HAP-1 (cell line): ENCODE results near the gene ADISSP.

ENCODE experiments used
- DNase-seq, 2 experiments: peaks; one replicate each; pipeline ENCODE4 v3.0.0-alpha.2; 2016 to 2020; ENCODE audit warnings: low spot score in 2 of 2
- H3K27me3 ChIP-seq: fragments of 250-450 bp; sonication (Bioruptor Pico); 2 replicates; pipeline ENCODE4 v1.5.1; 2020; ENCODE audit warnings: low read depth, mild to moderate bottlenecking, moderate library complexity
- H3K36me3 ChIP-seq: fragments of 250-450 bp; sonication (Bioruptor Pico); replicated peaks from 2 replicates; pipeline ENCODE4 v1.5.1; 2020; ENCODE audit warnings: mild to moderate bottlenecking
- H3K4me1 ChIP-seq: fragments of 250-450 bp; sonication (Bioruptor Pico); 2 replicates; pipeline ENCODE4 v1.5.1; 2020; ENCODE audit warnings: mild to moderate bottlenecking
- H3K4me3 ChIP-seq: fragments of 250-450 bp; sonication (Bioruptor Pico); 2 replicates; pipeline ENCODE4 v1.5.1; 2020; ENCODE audit warnings: mild to moderate bottlenecking, moderate library complexity
- H3K9me3 ChIP-seq: fragments of 250-450 bp; sonication (Bioruptor Pico); 2 replicates; pipeline ENCODE4 v1.5.1; 2020; ENCODE audit warnings: mild to moderate bottlenecking, moderate library complexity
- in situ Hi-C: fragments of 300-500 bp; cut with MboI; formaldehyde crosslinking; loops from 3 replicates; pipeline ENCODE4 v1.14.3; 2020; ENCODE audit warnings: low sequenced_read_pairs, inconsistent platforms, mixed read lengths

The ADISSP gene

GRCh38 chr20:3763671-3764601 lies 3.6 kb downstream of the ADISSP start:
- Histone ChIP-seq H3K27me3 (no peaks in the 10 kb centered on the region), H3K4me1 (peaks cover 11% of the 10 kb centered on the region), H3K4me3 (no peak overlapping the region), H3K36me3 (peaks cover 19% of the 10 kb centered on the region), H3K9me3 (no peaks in the 10 kb centered on the region)
- in situ Hi-C loops = no loop called here
- no peak for DNase-seq

- Histone ChIP-seq H3K36me3 (peaks cover 33% of the 10 kb centered on the region), H3K4me1 (no peaks in the 10 kb centered on the region), H3K9me3 (no peaks in the 10 kb centered on the region), H3K4me3 (no peak overlapping the region), H3K27me3 (no peaks in the 10 kb centered on the region)
- no peak for DNase-seq
- in situ Hi-C loops = no loop called here
Observed at GRCh38 chr20:3760655-3761348, 6.8 kb downstream of the ADISSP start.

GRCh38 chr20:3759884-3760283 lies 7.7 kb downstream of the ADISSP start:
- Histone ChIP-seq H3K9me3 (no peaks in the 10 kb centered on the region), H3K4me1 (no peaks in the 10 kb centered on the region), H3K27me3 (no peaks in the 10 kb centered on the region), H3K4me3 (no peak overlapping the region), H3K36me3 (peaks cover 29% of the 10 kb centered on the region)
- no peak for DNase-seq
- in situ Hi-C loops = no loop called here

- DNase-seq = no peak
- Histone ChIP-seq H3K4me1 (no peaks in the 10 kb centered on the region), H3K4me3 (no peak overlapping the region), H3K36me3 (peaks cover 28% of the 10 kb centered on the region), H3K9me3 (no peaks in the 10 kb centered on the region), H3K27me3 (no peaks in the 10 kb centered on the region)
- in situ Hi-C loops = no loop called here
Observed at GRCh38 chr20:3759316-3759823, 8.2 kb downstream of the ADISSP start.

DNA sequence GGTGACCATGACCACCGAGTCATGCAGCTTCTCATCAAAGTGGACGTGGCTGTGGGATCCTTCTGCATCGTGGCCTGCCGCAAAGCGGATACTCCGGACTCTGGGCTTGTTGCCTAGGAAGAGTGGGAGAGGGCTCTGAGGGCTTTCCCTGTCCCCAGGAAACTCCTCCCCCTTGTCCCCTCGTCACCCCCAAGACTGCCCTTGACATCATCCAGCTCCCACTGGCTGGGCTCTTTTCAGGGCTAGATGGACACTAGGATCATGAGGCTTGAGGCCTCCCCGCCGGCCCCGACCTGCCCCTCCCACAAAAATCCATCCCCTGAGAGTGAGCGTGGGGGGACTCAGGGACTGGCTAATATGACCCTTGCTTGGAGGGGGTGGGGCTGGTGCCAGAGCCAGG lies 9.0 kb downstream of the ADISSP start:
- Histone ChIP-seq H3K27me3 (no peaks in the 10 kb centered on the region), H3K9me3 (no peaks in the 10 kb centered on the region), H3K4me1 (no peaks in the 10 kb centered on the region), H3K36me3 (peaks cover 28% of the 10 kb centered on the region), H3K4me3 (no peak overlapping the region)
- in situ Hi-C loops = no loop called here
- no peak for DNase-seq

GRCh38 chr20:3757268-3757667 lies 10.3 kb downstream of the ADISSP start:
- no peak for DNase-seq
- Histone ChIP-seq H3K4me3 (no peak overlapping the region), H3K27me3 (no peaks in the 10 kb centered on the region), H3K9me3 (no peaks in the 10 kb centered on the region), H3K4me1 (no peaks in the 10 kb centered on the region), H3K36me3 (peaks cover 28% of the 10 kb centered on the region)
- in situ Hi-C loops = no loop called here

- DNase-seq = no peak
- Histone ChIP-seq H3K36me3 (peaks cover 22% of the 10 kb centered on the region), H3K4me1 (no peaks in the 10 kb centered on the region), H3K4me3 (no peak overlapping the region), H3K27me3 (no peaks in the 10 kb centered on the region), H3K9me3 (no peaks in the 10 kb centered on the region)
- in situ Hi-C loops = no loop called here
Observed at GRCh38 chr20:3755814-3756480, 11.6 kb downstream of the ADISSP start.

DNA sequence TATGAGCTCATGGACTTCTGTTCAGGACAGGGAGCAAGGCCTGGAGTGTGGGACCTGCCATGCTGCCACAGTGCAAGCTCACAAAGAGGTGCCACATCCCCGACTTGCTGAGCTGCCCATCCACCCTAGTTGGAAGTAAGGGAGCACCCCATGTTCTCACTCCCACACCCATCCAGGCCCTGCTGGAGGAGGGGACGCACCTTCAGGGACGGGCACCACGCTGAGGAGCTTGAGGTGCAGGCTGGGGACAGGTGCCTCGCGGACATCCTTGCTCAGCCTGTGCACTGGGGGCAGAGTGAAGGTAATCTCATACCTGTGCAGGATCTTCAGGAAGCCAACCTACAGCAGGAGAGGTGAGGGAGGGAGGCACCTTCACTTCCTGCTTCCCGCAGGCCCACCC lies 12.3 kb downstream of the ADISSP start:
- H3K4me1 ChIP-seq = no peaks in the 10 kb centered on the region
- in situ Hi-C loops = no loop called here
- no peak for DNase-seq
- no peaks in the 10 kb centered on the region for H3K27me3 ChIP-seq
- H3K36me3 ChIP-seq = peaks cover 22% of the 10 kb centered on the region
- H3K9me3 ChIP-seq = no peaks in the 10 kb centered on the region
- no peak overlapping the region for H3K4me3 ChIP-seq

- H3K4me1 ChIP-seq = no peaks in the 10 kb centered on the region
- H3K9me3 ChIP-seq = no peaks in the 10 kb centered on the region
- no peak overlapping the region for H3K4me3 ChIP-seq
- in situ Hi-C loops = no loop called here
- H3K36me3 ChIP-seq = peaks cover 22% of the 10 kb centered on the region
- no peak for DNase-seq
- no peaks in the 10 kb centered on the region for H3K27me3 ChIP-seq
Observed at GRCh38 chr20:3754276-3754630, 13.3 kb downstream of the ADISSP start.

GRCh38 chr20:3753501-3754275 lies 13.9 kb downstream of the ADISSP start:
- in situ Hi-C loops = no loop called here
- Histone ChIP-seq H3K36me3 (peaks cover 17% of the 10 kb centered on the region), H3K9me3 (no peaks in the 10 kb centered on the region), H3K27me3 (no peaks in the 10 kb centered on the region), H3K4me1 (no peaks in the 10 kb centered on the region), H3K4me3 (no peak overlapping the region)
- no peak for DNase-seq

GRCh38 chr20:3753098-3753497 lies 14.5 kb downstream of the ADISSP start:
- Histone ChIP-seq H3K4me1 (no peaks in the 10 kb centered on the region), H3K9me3 (no peaks in the 10 kb centered on the region), H3K27me3 (no peaks in the 10 kb centered on the region), H3K36me3 (peaks cover 12% of the 10 kb centered on the region), H3K4me3 (no peak overlapping the region)
- in situ Hi-C loops = no loop called here
- peak; percentile 40 to 70 for DNase-seq

- no peaks in the 10 kb centered on the region for H3K9me3 ChIP-seq
- no peak for DNase-seq
- no peaks in the 10 kb centered on the region for H3K4me1 ChIP-seq
- H3K4me3 ChIP-seq = no peak overlapping the region
- peaks cover 6% of the 10 kb centered on the region for H3K36me3 ChIP-seq
- in situ Hi-C loops = no loop called here
- no peaks in the 10 kb centered on the region for H3K27me3 ChIP-seq
Observed at GRCh38 chr20:3752386-3752759, 15.2 kb downstream of the ADISSP start.

- Histone ChIP-seq H3K4me3 (no peak overlapping the region), H3K4me1 (no peaks in the 10 kb centered on the region), H3K27me3 (no peaks in the 10 kb centered on the region), H3K36me3 (peaks cover 4% of the 10 kb centered on the region), H3K9me3 (no peaks in the 10 kb centered on the region)
- in situ Hi-C loops = no loop called here
- DNase-seq = no peak
Observed at GRCh38 chr20:3751675-3752385, 15.7 kb downstream of the ADISSP start.
